ENCODE data around the gene TTC28.
"Not testable (repeated sequence)": the region's sequence is repeated elsewhere in the genome, so short reads cannot be mapped to it uniquely, and the experiment has no call there.

TTC28 gene

DNA sequence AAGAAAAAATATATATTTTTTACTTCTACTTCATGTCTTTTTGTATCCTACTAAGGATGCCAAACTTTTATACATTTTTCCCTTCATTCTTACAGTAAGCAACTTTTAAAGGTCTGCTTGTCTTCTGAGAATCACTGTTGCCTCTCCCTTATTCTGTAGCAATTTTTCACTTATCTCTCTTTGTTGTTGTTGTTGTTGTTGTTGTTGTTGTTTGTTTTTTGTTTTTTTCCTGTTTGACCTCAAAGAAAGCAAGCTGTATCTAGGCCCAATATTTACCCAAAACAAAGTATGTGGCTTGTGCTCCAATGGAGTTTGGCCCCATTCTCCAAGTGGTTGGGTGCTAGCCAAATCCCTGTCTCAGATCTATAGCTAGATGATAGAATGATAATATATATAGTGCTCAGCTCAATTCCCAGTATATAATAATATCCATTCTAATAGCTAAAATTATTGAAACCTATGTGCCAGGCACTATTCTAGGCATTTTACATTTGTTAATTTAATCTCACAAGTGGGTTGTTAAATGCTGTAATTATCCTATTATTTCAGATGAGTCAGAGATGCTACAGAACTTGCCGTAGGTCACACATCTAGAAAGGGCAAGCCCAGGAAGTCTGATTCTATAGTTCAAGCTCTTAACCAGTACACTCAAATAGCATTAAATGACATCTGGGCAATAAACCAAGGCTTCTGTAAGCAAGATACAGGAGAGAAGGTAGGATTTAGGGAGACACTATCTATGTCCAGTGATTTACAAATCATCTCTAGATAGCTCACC, 555.5 kb downstream of the TTC28 start:
- DNase-seq: no peak

DNA sequence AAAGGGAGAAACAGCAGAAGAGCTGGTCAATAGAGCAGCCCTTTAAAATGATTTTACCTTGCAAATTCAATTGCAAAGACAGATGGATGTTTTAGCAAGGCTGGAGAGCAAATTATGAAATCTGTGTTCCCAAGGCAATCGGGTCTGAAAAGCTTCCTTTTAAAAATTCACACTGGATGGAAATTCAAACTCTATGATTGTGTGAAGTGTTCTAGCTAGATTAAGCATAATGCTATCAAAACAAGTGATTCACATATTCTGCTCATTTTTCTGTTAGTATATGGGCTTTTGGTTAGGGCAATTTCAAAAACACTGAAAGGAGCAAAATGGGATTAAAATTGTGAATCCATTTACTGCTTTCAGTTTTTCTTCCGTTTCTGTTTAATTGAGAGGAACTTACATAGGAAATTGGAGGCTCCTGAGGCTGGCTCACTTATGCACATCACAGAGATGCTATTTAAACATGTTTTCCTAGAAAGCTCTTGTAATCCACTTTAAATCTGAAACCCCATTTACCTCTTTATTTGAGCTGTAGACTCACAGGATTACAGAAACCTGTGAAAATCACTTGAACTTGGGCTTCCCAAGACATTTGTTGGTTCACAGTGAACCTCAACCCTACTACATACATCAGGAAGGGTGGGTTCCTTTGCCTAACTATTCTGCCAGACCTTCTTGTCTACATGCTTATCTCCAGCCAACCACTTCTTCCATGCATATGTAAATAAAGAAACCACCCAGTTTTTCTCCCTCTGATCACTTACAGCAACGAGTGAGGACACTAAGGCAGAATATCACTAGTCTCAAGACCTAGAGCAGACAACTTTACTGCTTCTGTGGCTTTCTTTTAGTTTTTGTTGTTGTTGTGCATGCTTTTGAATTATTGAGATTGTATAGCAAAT, 558.7 kb downstream of the TTC28 start:
- no peak for DNase-seq

DNA sequence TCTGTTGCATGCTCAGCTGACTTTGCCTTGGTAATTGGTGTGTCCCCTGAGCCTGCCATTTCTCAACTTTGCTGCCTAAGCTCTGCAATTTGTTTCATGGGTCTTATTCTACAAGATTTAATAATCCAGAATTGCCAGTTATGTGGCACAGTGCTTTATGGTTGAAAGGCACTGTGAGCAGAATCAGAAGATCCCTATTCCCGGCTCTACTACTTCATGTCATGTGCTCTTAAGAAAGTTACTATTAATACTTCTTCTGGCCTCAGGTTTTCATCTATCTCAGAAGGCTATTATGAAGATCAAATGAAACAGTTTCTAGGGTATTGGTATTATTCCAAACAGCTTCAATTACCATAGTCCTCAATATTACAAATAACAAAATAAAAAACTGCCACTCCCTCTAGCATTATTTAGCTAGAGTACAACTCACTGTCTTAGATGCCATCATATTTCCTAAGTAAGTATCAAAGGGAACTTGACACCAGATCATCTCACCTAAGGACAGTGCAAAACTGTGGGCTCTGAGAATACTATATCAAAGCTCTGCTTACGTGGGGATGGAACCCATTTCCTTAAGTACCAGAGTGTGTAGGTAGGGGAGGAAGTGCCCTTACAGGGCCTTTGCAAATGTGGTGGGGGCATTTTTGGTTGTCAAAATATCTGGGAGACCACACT, 560.5 kb downstream of the TTC28 start:
- DNase-seq: no peak

DNA sequence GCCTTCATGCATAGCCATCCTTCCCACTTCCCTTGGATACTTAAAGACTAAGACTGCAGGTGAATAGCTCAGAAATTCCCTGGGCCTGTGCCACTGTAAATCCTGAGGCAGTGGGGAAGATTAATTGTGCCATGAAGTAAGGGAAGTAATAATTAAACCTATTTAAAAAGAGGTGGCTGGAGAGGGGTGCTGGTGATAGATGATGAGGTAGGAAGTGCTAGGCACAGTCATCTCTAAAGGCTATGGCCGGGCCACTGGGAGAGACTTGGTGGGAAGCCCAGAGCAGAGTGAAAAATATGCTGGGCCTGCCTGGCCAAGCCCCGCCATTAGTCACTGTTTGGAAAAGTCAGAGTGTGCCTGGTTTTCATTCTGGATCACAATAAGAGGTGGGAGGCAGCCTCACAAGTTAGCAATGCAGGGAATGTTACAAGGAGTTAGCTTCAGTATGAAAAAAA, 563.4 kb downstream of the TTC28 start:
- DNase-seq: no peak

DNA sequence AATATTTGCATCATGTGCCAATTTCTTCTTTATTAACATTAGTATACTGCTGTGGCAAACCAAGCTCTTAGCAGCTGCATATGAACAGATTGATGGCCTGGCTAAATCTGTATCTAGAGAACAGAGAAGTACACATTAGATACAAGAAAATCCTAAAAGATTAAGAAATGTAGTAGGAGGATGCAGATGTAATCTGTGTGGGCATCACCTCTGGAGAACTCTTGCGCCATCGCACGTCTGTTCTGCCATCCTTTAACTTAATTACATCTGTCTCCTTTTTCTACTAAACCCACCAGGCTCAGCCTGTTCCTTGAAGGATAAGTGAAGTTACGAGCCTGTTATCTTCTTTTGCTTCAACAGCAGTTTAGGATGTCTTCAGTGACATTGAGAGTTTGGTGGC, 564.2 kb downstream of the TTC28 start:
- DNase-seq: no peak

DNA sequence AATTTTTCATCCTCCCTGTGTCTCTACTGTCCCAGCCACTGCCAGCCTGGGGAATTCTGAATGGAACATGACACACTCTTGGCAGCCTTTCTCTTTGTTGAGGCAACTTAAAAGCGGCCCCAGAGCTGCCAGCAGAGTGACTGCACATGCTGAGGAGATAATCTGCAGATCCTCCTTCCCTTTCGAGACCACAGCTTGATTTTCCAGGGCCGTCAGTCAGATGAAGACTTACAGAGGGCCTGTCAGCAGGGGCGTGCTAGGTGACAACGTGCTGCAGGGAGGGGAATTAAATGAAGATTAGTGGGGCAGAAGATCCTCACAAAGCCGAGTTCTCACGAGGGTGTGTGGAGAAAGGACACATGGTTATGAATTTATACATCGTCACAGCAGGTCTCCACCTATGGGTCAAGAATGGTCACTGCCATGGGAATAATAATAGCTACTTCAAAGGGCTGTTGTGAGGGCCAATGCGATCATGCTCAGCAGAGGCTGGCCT, 567.0 kb downstream of the TTC28 start:
- no peak for DNase-seq

DNA sequence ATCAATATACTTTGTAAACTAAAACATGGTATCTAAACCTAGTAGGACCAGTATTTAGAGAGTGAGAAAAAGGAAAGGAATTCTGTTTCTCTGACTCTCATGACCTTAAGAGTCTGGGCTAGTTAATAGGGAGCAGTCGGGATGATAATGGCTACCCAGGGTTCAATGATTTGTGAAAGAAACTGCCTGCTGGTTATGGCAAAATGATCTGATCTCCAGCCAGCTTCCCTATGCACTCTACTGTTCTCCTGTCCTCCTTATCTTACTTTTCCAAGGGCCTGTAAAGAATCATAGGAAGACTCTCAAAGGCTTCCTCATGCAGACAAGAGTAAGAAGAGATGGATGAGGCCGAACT, 567.5 kb downstream of the TTC28 start:
- no peak for DNase-seq

DNA sequence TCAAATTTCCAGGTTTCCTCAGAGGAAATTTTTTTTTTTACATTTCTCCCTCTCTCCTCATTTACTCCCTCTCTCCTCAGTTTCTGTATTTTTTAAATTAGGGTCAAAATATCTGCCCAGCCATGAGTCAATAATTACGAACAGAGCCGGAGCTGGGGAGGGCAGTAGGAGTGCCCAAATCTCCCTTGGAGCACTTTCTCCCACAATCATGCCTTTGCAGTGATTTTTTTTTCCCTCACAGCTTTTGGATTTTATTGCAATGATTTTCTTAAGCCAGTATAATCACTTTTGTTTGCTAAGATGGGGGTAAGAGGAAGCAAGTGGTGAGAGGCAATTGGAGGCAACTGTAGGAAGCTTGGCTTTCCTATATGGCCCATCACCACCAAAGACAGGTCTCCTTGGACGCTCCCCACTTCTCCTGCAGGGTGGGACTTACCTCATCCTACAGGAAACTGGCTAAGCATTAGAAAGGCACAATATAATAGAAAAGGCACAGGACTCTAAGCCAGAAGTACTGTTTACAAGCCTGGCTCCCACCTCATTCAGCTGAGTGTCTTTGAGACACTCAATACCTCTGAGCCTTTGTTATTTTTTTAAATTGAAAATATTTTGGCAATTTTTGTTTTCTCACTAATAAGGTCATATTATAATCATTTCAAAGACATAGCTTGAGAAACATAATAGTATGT, 568.0 kb downstream of the TTC28 start:
- no peak for DNase-seq

DNA sequence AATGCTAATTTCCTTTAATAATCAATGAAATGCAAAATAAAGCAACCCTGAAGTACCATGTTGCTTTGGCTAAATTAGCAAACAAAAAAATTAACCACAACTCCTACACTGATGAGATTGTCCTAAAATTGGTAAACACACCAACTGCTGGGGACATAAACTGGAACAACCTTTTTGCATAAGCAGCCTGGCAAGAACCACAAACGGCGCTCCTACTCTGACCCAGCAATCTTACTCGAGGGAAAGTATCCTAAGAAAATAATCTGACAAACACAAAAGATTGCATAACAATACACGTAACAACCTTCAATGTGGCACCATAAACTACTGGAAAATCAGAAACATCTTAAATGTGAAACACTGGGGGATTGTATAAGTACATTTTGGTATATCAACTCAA, 570.8 kb downstream of the TTC28 start:
- DNase-seq: no peak

DNA sequence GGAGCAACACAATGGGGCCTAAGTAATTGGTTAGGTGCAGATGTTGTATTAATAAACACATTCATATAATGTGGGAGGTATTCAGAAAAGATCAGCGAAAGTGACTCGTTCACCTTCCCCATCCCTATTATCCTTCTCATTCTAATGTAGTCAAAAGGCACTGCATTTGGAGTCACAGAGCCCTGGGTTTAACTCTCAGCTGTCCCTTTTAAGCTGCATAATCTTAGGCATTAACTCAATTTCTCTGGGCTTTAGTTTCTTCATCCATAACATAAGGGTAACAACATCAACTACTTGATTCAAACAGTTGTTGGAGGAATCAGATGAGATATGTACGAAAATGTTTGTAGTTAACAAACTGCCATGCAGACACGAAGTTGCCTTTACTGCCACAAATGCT, 573.0 kb downstream of the TTC28 start:
- no peak for DNase-seq

DNA sequence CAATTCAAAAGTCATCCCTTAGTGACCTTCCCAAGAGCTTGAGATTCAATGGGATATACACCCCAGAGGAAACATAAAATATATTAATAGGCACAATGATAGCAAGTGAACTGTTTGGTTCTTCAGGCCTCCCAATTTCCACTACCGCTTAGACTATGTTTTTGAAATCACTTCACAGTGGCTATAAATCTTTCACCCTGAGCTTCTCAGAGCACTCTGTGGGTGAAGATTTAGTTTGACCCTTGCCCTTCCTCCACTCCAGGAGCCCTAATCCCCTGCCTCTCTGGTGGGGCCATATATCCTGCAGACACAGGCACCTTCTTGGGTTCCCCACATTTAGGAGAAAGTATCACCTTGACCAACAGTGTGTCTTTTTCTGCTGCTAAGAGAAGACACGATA, 573.7 kb downstream of the TTC28 start:
- DNase-seq: no peak

DNA sequence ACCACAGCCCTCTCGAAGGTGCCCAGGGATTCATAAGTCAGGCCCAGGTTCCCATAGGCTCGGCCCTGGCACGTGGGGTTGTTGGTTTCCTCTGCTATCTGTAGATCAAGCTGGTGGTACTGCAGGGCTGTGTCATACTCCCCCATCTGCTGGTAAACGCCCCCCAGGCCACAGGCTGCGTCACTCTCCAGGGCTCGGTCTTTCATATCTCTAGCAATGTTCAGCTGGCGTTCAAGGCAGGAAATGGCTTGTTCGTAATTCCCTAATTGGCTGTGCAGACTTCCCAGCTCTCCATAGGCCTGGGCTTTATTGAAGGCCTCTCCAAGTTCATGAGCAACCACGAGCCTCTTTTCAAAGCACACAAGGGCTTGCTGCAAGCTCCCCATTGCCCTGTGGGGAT, 574.2 kb downstream of the TTC28 start:
- DNase-seq: no peak

DNA sequence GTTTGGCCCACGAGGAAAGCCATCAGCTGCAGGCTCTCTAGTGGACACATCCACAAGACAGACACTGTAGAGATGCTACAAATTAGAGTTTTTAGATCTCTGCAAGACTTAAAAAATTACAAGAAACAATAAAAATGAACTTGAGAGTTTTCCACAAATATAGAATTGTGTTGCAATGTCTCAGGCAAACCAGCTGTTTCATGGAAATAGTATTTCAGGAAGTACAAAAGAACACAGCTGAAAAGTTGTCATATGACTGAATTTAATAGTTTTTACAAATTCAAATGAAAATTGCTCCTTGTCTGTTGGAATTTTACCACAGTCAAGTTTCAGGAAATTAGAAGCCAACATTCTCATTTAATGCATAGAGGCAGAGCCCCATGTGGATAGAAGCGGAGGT, 576.0 kb downstream of the TTC28 start:
- no peak for DNase-seq

DNA sequence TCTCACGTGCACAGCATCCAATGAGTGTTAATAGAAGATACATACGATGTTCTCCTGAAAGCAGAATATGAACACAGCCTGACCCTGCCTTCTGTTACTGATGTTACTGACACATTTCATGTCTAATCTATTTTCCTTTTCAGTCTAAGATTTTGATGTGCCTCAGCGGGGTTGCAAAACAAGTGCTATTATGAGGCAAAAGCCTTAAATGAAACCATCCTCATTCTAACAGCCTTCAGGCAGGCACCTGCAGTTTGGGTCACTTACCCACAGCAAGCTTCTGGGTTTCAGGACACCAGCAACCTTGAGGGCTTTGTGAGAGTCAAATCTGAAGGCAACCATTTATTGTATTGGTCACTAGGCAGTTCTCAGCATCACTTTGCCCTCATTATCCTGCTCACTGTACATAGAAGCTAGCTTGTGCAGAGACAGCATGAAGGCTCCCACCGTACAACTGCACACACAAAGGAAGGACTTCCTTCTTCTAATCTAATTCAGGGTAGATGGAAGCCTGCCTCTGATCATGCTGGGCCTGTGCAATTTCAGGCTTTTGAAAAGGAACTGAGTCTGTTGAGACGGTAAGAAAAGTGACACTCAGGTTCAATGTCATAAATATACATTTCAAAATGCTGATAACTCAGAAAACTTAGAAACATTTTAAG, 577.4 kb downstream of the TTC28 start:
- no peak for DNase-seq

DNA sequence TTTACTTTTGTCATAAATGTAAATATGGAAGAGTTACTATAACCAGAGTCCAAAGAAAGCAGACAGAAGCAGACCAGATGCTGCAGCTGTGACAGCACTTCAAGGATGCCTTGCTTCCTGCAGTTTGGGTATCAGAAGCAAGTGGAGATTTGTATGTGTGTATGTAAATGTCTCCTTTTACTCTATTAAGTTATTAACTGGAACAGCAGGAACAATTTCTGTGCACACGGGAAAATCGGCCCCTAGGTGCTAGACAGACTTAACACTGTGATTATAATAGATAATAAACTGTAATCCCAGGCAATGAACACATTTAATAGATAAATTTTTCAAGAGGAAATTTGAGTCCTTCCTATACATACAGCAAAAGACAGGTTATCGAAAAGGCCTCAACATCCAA, 582.0 kb downstream of the TTC28 start:
- no peak for DNase-seq

DNA sequence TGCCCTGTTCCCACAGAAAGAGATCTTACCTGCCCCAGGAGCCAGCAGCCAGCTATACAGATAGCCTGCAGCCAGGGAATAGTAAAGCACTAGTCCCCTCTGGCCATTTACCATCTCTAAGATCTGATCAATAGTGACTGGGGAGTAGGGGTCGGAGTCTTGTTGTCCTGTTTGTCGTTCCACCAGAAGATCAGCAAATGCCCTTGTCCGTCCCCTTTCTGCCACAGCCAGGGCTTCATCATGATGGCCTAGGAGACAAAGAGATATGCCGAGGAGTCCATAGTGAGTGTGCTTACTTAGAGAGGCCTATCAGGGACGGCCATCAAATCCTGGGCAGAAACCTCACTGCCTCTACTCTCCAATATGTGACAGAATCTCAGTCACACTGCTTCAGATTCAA, 583.5 kb downstream of the TTC28 start:
- no peak for DNase-seq

DNA sequence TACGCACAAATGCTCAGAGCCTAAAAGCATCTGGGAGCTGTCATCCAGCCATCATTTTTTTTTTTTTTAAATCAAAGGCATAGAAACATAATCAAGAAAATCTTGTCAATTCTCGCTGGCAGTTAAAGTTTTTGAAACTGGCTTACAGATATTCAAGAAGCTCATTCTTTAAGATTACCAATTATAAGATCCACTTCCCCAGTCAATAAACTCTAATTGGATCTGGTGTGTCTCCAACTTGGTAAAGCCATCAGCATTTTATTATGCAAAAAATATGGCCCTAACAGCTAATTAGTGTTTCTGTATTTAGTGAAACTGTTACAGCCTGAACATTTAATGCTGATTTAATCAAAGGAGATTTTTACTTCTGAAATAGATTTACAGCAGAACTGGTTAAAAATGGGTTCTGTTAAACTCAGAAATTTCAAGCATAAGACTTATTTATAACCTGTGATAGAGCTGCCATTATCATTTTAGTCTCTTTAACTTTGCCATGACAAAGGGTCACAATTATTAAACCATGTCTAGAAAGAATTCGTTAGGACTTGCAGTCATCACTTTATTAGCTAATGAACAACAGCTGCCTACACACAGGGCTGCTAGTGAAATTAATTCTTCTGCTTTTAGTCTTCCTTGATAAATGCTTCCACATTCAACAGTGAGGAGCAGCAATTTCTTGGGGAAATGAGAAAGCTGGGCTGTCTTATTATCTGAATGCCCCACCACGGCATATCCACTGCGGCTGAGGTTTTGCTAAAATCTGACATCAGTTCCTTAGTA, 584.1 kb downstream of the TTC28 start:
- no peak for DNase-seq

DNA sequence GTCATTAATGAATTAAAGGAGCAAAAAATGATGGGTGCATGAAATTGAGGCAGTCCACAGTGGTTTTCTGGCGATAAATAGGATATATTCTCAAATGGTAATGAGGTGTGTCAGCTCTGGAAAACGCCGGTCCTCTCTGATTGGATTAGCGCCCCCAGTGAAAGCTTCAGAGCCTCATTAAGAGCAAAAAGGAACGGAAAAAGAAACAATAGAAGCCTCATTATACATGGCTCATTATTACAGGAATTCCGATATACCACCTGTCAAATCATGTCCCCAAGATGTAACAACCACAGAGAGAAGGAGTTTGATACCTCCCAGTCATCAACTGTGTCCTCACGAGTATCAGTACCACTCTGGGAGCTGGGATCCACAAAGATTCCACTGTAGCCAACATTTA, 584.9 kb downstream of the TTC28 start:
- no peak for DNase-seq

DNA sequence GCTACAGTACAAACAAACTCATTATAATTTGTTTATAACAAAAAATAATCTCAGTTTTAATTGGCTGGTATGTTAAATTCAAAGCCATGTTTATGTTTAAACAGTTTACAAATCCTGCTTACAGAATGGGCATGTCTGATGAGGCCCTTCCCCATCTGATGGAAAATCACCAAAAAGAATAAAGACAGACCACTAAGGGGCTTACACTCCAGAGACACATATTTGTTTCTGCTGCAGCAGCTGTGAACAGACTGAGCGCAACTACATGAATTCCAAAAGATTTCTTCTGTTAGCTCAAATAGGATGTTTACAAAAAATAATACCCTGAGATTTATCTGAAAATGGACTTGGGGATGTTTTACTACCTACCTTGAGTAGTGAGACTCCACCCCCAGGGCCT, 585.9 kb downstream of the TTC28 start:
- no peak for DNase-seq

DNA sequence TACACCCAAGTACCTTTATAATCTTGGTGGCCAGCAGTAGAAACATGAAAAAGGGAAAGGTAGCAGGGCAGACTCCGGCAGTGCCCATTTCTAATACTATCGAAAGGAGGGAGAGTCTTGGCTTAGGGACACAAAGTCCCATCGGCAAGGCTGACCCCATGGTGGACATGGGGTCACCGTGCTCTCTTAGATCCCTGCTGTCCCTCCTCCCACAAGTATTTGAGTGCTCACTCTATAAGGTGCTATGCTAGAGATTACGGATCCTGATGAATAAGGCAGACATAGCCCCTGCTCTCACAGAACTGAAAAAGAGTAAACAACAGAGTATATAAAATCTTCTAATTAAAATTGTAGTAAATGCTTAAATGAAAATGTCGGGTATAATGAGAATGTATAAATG, 588.2 kb downstream of the TTC28 start:
- no peak for DNase-seq

DNA sequence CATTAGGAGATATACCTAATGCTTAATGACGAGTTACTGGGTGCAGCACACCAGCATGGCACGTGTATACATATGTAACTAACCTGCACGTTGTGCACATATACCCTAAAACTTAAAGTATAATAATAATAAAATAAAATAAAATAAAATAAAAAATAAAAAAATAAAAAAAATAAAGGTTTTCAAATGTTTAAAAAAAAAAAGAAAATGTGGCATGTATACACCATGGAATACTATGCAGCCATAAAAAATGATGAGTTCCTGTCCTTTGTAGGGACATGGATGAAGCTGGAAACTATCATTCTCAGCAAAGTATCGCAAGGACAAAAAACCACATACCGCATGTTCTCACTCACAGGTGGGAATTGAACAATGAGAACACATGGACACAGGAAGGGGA, 590.1 kb downstream of the TTC28 start:
- not testable (repeated sequence) for DNase-seq

DNA sequence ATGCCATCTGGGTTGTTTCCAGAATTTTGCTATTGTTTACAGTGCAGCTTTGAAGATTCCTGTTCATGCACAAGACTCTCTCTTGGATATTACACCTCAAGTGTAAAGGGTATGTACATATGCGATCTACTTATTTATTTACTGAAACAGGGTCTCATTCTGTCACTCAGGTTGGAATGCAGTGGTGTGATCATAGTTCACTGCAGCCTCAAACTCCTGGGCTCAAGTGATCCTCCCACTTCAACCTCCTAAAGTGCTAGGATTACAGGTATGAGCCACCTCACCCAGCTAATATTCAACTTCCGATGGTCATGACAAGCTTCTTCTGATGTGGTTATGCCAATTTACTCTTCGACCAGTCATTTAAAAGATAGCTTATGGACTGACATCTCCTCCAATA, 602.5 kb downstream of the TTC28 start:
- no peak for DNase-seq

Data from CD4-positive, alpha-beta T cell treated with Interleukin-10 for 1 hour (primary cell).